GM23338 (cell line): ENCODE results near the gene SERPINI1. TPM values are rescaled to one million over a fixed set of nuclear protein-coding genes. Genes with fewer than 3 reads are reported as not detected.

Experiments used
- ATAC-seq: fragments of 200-7000 bp; cut with Tn5 transposase; 3 replicates; pipeline ENCODE4 v1.9.1; 2020
- DNase-seq: peaks from one replicate; pipeline ENCODE4 v3.0.0-alpha.2; 2015; ENCODE audit warnings: low spot score
- H2AFZ ChIP-seq: fragments of 200-600 bp; sonication (generic); 2 replicates; pipeline ENCODE4 v1.8.0; 2016; ENCODE audit warnings: antibody characterized with exemption, mild to moderate bottlenecking, moderate library complexity
- H3F3A ChIP-seq: fragments of 200-600 bp; sonication (generic); replicated peaks from 2 replicates; pipeline ENCODE4 v1.8.0; 2017; ENCODE audit warnings: antibody characterized with exemption, mixed run types, low read depth
- H3K27ac ChIP-seq: fragments of 200-600 bp; sonication (generic); 2 replicates; pipeline ENCODE4 v1.6.1; 2016; ENCODE audit warnings: low read depth
- H3K27me3 ChIP-seq: fragments of 200-600 bp; sonication (generic); 2 replicates; pipeline ENCODE4 v1.8.0; 2016; ENCODE audit warnings: mild to moderate bottlenecking, mixed run types, moderate library complexity; ENCODE audit not compliant: insufficient read depth
- H3K36me3 ChIP-seq: fragments of 200-600 bp; sonication (generic); 2 replicates; pipeline ENCODE4 v1.8.0; 2016; ENCODE audit warnings: mild to moderate bottlenecking; ENCODE audit not compliant: insufficient read depth
- H3K4me1 ChIP-seq: fragments of 200-600 bp; sonication (generic); 2 replicates; pipeline ENCODE4 v1.8.0; 2016; ENCODE audit warnings: mild to moderate bottlenecking, moderate library complexity; ENCODE audit not compliant: insufficient read depth
- H3K4me2 ChIP-seq: fragments of 200-600 bp; sonication (generic); 2 replicates; pipeline ENCODE4 v1.7.1; 2017; ENCODE audit warnings: mixed run types
- H3K4me3 ChIP-seq: fragments of 200-600 bp; sonication (generic); 2 replicates; pipeline ENCODE4 v1.6.1; 2016; ENCODE audit warnings: mixed run types
- H3K79me2 ChIP-seq: fragments of 200-600 bp; sonication (generic); replicated peaks from 2 replicates; pipeline ENCODE4 v1.8.0; 2017; ENCODE audit warnings: mild to moderate bottlenecking; ENCODE audit not compliant: insufficient read depth
- H3K9me2 ChIP-seq: fragments of 200-600 bp; sonication (generic); 2 replicates; pipeline ENCODE4 v1.8.0; 2017; ENCODE audit not compliant: insufficient read depth
- H4K20me1 ChIP-seq: fragments of 200-600 bp; sonication (generic); replicated peaks from 2 replicates; pipeline ENCODE4 v1.8.0; 2017; ENCODE audit warnings: mild to moderate bottlenecking; ENCODE audit not compliant: insufficient read depth
- H3K27ac Mint-ChIP-seq: 2 replicates; pipeline ENCODE4 v1.8.0; 2020; ENCODE audit warnings: inconsistent platforms, mild to moderate bottlenecking, moderate library complexity, mixed read lengths
- H3K27me3 Mint-ChIP-seq: 3 replicates; pipeline ENCODE4 v1.8.0; 2022; ENCODE audit warnings: low read depth, mild to moderate bottlenecking, moderate library complexity, mixed read lengths, inconsistent platforms; ENCODE audit not compliant: insufficient read depth, poor library complexity
- H3K36me3 Mint-ChIP-seq: 3 replicates; pipeline ENCODE4 v1.8.0; 2021; ENCODE audit warnings: low read depth, mild to moderate bottlenecking, inconsistent platforms, moderate library complexity, mixed read lengths
- H3K4me1 Mint-ChIP-seq: 3 replicates; pipeline ENCODE4 v1.8.0; 2020; ENCODE audit warnings: mild to moderate bottlenecking, inconsistent platforms, mixed read lengths
- H3K4me3 Mint-ChIP-seq: 3 replicates; pipeline ENCODE4 v1.8.0; 2021; ENCODE audit warnings: moderate library complexity, mild to moderate bottlenecking, inconsistent platforms, mixed read lengths
- H3K9me3 Mint-ChIP-seq: 3 replicates; pipeline ENCODE4 v1.8.0; 2020; ENCODE audit warnings: moderate library complexity, mild to moderate bottlenecking, inconsistent platforms, mixed read lengths
- CREB1 ChIP-seq: fragments of 250-450 bp; sonication (Bioruptor Pico); IDR thresholded peaks from 2 replicates; pipeline ENCODE4 v1.5.0; 2020; ENCODE audit warnings: low read depth, mild to moderate bottlenecking, moderate library complexity
- CTCF ChIP-seq, 2 experiments: fragments of 200-600 bp in 1 of 2; sonication (generic) in 1 of 2; conservative IDR thresholded peaks; 2 replicates each; pipeline versions ENCODE4 v1.5.1 to v1.6.1; 2016 to 2017; ENCODE audit warnings: antibody characterized with exemption in 2 of 2, low read depth in 2 of 2, mild to moderate bottlenecking in 2 of 2, moderate library complexity in 1 of 2
- EZH2 ChIP-seq: fragments of 200-600 bp; sonication (generic); IDR thresholded peaks from one replicate; pipeline ENCODE4 v1.8.0; 2017; ENCODE audit warnings: antibody characterized with exemption, mild to moderate bottlenecking, low read depth; ENCODE audit not compliant: unreplicated experiment
- EZH2phosphoT487 ChIP-seq: fragments of 200-600 bp; sonication (generic); IDR thresholded peaks from one replicate; pipeline ENCODE4 v1.8.1; 2018; ENCODE audit warnings: antibody characterized with exemption; ENCODE audit not compliant: unreplicated experiment
- JUNB ChIP-seq: IDR thresholded peaks from one replicate; pipeline ENCODE4 v1.6.1; 2016; ENCODE audit warnings: antibody characterized with exemption; ENCODE audit not compliant: unreplicated experiment
- NANOG ChIP-seq: IDR thresholded peaks from 2 replicates; pipeline ENCODE4 v1.6.1; 2016; ENCODE audit warnings: antibody characterized with exemption, borderline replicate concordance
- POLR2AphosphoS5 ChIP-seq: IDR thresholded peaks from 2 replicates; pipeline ENCODE4 v1.6.1; 2016; ENCODE audit warnings: antibody characterized with exemption, low read depth
- STAT1 ChIP-seq: IDR thresholded peaks from one replicate; pipeline ENCODE4 v1.6.1; 2016; ENCODE audit warnings: antibody characterized with exemption; ENCODE audit not compliant: unreplicated experiment
- ZNF114 ChIP-seq: fragments of 250-450 bp; sonication (Bioruptor Pico); IDR thresholded peaks from 2 replicates; pipeline ENCODE4 v1.5.0; 2020; ENCODE audit warnings: mild to moderate bottlenecking, moderate library complexity
- ZNF331 ChIP-seq: fragments of 250-450 bp; sonication (Bioruptor Pico); IDR thresholded peaks from 2 replicates; pipeline ENCODE4 v1.5.0; 2020; ENCODE audit warnings: low read depth, mild to moderate bottlenecking, moderate library complexity
- ZNF462 ChIP-seq: fragments of 250-450 bp; sonication (Bioruptor Pico); IDR thresholded peaks from 2 replicates; pipeline ENCODE4 v1.5.0; 2020; ENCODE audit warnings: mild to moderate bottlenecking, moderate library complexity
- polyA plus RNA-seq: library from polyadenylated mRNA; unstranded; fragments of >200 nt; fragmentation: Nextera tagmentation; extraction: Ambion mirVana; gene quantifications from 2 replicates; pipeline ENCODE4 v1.2.1, GENCODE V29; 2016
- total RNA-seq: library from RNA; depleted of rRNA; stranded (reverse); fragments of >200 nt; shearing (Covaris generic); gene quantifications from 2 replicates; pipeline ENCODE4 v1.2.3, GENCODE V29; 2014
- TF ChIP-seq, protein P1 (sequence below): IDR thresholded peaks from one replicate; pipeline ENCODE4 v1.6.1; 2018; ENCODE audit warnings: antibody characterized with exemption; ENCODE audit not compliant: unreplicated experiment
- TF ChIP-seq, protein P2 (sequence below): IDR thresholded peaks from 2 replicates; pipeline ENCODE4 v1.6.1; 2016; ENCODE audit warnings: antibody characterized with exemption

The SERPINI1 gene
- total and polyA plus RNA-seq, 2 experiments from 2014 or later, result 9.2 to 26.6 TPM

DNA sequence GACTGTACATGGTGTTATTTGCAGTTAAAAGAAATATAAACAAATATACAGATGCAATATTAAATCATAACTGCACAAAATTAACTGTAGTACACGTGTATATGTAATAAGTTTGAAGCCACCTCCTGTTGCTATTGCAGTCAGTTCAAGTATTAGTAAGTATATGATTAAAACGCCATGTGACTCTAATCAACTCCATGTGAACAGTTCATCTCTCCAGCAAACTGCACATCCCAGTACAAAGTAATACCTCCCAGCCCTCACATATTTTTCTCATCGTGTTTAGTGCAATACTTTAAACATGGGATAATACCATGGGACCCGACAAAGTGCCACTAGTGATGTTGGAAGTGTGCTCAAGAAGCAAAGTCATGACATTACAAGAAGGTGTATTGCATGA, 35.5 kb upstream of the SERPINI1 start:
- TF ChIP-seq JUNB (no peak), CTCF (conservative IDR thresholded peaks at IDR 0.05; ENCODE audit: low read depth in 2 of 2) (no peak), ZNF114 (CRISPR knock-in tag) (no peak), POLR2AphosphoS5 (no peak), EZH2phosphoT487 (no peak), EZH2 (no peak), STAT1 (no peak), ZNF331 (CRISPR knock-in tag) (no peak), CREB1 (CRISPR knock-in tag) (no peak), NANOG (no peak), ZNF462 (CRISPR knock-in tag) (no peak)
- TF ChIP-seq, protein P1, sequence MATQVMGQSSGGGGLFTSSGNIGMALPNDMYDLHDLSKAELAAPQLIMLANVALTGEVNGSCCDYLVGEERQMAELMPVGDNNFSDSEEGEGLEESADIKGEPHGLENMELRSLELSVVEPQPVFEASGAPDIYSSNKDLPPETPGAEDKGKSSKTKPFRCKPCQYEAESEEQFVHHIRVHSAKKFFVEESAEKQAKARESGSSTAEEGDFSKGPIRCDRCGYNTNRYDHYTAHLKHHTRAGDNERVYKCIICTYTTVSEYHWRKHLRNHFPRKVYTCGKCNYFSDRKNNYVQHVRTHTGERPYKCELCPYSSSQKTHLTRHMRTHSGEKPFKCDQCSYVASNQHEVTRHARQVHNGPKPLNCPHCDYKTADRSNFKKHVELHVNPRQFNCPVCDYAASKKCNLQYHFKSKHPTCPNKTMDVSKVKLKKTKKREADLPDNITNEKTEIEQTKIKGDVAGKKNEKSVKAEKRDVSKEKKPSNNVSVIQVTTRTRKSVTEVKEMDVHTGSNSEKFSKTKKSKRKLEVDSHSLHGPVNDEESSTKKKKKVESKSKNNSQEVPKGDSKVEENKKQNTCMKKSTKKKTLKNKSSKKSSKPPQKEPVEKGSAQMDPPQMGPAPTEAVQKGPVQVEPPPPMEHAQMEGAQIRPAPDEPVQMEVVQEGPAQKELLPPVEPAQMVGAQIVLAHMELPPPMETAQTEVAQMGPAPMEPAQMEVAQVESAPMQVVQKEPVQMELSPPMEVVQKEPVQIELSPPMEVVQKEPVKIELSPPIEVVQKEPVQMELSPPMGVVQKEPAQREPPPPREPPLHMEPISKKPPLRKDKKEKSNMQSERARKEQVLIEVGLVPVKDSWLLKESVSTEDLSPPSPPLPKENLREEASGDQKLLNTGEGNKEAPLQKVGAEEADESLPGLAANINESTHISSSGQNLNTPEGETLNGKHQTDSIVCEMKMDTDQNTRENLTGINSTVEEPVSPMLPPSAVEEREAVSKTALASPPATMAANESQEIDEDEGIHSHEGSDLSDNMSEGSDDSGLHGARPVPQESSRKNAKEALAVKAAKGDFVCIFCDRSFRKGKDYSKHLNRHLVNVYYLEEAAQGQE, result no peak
- TF ChIP-seq, protein P2, sequence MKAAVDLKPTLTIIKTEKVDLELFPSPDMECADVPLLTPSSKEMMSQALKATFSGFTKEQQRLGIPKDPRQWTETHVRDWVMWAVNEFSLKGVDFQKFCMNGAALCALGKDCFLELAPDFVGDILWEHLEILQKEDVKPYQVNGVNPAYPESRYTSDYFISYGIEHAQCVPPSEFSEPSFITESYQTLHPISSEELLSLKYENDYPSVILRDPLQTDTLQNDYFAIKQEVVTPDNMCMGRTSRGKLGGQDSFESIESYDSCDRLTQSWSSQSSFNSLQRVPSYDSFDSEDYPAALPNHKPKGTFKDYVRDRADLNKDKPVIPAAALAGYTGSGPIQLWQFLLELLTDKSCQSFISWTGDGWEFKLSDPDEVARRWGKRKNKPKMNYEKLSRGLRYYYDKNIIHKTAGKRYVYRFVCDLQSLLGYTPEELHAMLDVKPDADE, result no peak
- DNase-seq (no peak), ATAC-seq (no peak)
- Histone ChIP-seq H3K4me1 (no peaks in the 10 kb centered on the region), H4K20me1 (no peaks in the 10 kb centered on the region), H3K27ac (no peak overlapping the region), H3K36me3 (peaks cover 6% of the 10 kb centered on the region; the same call in 1 of the 2 replicates), H3K9me2 (no peaks in the 10 kb centered on the region), H2AFZ (no peak overlapping the region), H3K79me2 (peaks cover 9% of the 10 kb centered on the region; the same call in 1 of the 2 replicates), H3K4me3 (no peak overlapping the region), H3K4me2 (no peak overlapping the region), H3K27me3 (no peaks in the 10 kb centered on the region), H3F3A (no peaks in the 10 kb centered on the region)
- H3K27me3 Mint-ChIP-seq, result no peaks in the 10 kb centered on the region
- no peak overlapping the region for H3K4me3 Mint-ChIP-seq
- H3K27ac Mint-ChIP-seq, result peak overlapping the region; percentile 10; the same call in 1 of the 2 replicates
- H3K36me3 Mint-ChIP-seq, result peaks cover 17% of the 10 kb centered on the region
- no peaks in the 10 kb centered on the region for H3K9me3 Mint-ChIP-seq
- H3K4me1 Mint-ChIP-seq, result peaks cover 8% of the 10 kb centered on the region; the same call in 1 of the 3 replicates
